GM19463 (cell line): ENCODE measurements around the gene C19orf25.
"Not testable (repeated sequence)": the region's sequence is repeated elsewhere in the genome, so short reads cannot be mapped to it uniquely, and the experiment has no call there.

Experiments
- ATAC-seq: cut with Tn5 transposase; IDR thresholded peaks from one replicate; pipeline ENCODE4 v1.9.1; 2021; ENCODE audit warnings: mild to moderate bottlenecking, moderate library complexity; ENCODE audit not compliant: unreplicated experiment

The C19orf25 gene

GRCh38 chr19:1512671-1513498 is 33.9 kb upstream of the C19orf25 start, which contains the start of gene ADAMTSL5:
Gene ADAMTSL5, minus strand, starts transcription at chr19:1513019. Its CDS starts 2,076 bp downstream, at chr19:1510943.
- ATAC-seq = no peak

GRCh38 chr19:1511318-1512317 is 32.6 kb upstream of the C19orf25 start:
- ATAC-seq = no peak

DNA sequence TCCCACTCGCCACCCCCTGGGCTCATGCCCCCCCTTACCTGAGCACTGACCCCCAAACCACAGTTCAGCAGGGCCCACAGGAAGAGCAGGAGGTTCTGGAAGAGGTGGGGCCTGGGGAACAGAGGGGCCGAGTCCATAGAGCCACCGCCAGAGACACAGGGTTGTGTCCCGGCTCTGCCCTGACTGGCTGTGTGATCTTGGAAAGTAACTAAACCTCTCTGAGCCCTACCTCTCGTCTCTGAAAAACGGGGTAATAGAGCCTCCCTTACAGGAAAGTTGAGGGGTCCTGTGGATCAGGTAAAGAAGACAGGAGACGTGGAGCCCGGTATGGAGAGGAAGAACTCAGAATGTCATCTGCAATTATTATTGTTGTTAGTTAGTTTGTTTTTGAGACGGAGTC is 31.8 kb upstream of the C19orf25 start:
- no peak for ATAC-seq

- ATAC-seq = no peak
Observed at GRCh38 chr19:1510442-1510806, 31.4 kb upstream of the C19orf25 start.

GRCh38 chr19:1509602-1510441 is 30.8 kb upstream of the C19orf25 start:
- no peak for ATAC-seq

DNA sequence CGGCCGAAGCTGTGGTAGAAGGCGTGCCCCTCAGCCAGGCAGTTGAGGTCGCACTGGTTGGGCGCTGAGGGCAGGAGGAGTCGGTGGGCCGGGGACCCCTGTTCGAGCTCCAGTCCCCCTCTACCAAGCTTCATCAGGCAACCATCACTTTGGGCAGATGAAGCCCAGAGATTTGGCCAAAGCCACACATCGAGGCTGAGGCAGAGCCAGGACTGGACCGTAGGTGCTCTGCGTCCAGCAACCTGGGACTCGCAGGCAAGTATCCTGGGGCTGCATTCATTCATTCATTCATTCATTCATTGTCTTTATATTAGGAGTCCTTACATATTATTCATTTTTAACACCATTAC is 29.5 kb upstream of the C19orf25 start:
- no peak for ATAC-seq

- ATAC-seq = peak; percentile 60
Observed at GRCh38 chr19:1507763-1508506, 28.9 kb upstream of the C19orf25 start.

DNA sequence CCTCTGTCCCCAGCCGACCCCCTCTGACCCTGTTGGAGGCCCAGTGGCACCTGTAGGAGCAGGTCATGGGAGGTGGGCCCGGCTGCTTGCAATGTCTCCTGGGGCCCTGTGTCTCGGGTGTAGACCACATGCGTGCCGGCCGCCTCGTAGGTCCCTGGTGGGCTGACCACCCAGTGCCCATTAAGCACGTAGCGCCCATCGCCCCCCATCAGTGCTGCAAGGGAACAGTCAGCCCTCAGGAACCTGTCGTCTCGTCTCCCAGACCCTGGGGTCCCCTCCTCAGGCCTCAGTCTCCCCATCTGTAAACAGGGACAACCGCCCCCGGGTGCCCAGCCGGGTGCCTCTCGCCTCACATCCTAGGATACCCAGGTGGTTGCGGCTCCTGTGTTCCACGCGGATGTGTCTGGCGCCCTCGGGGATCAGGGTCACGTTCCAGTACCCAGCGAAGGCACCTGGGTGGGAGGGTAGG is 28.2 kb upstream of the C19orf25 start:
- no peak for ATAC-seq

- no peak for ATAC-seq
Observed at GRCh38 chr19:1505991-1506881, 27.2 kb upstream of the C19orf25 start.

DNA sequence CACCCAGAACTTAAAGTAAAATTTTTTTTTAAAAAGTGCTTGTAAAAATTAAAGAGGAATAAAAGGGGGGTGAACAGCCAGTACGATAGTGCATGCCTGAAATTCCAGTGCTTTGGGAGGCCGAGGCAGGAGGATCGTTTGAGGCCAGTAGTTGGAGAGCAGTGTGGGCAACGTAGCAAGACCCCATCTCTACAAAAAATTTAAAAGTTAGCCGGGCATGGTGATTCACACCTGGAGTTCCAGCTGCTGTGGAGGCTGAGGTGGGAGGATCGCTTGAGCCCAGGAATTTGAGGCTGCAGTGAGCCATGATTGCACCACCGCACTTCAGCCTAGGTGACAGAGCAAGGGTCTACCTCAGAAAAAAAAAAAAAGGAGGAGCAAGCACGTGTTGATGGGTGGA is 26.0 kb upstream of the C19orf25 start:
- no peak for ATAC-seq

DNA sequence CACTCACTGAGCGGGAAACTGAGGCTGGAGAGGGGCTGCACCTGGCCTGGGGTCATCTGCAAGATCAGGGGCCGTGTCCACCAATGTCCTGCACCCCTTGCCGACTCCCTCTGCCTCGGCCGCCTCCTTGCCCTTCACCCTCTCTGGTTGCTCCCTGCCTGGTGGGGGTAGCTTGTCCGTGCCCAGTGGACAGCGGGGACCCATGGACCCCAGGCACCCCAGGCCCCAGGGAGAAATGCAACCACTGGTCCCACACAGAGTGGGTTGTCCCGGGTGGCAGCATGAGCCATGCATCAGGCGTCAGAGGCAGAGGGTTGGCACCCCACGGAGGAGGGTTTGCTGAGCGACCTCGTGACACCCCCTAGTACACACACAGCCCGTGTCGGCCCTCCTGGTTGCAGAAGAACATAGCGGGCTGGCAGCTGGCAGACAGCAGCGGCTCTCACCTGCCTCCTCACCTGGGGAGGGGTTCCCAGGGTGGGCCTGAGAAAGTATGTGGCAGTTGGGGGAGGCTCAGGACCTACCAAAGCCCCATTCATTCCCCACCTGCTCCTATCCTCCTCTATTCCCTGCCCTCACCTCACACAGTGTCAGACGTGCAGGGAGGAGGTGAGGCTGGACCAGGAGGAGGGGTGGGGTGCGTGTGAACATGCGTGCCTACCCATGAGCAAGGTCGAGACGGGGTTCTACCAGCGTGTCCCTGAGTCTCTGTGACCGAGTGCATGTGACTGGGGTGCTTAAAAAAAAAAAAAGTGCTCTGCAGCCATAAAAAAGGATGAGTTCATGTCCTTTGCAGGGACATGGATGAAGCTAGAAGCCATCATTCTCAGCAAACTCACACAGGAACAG is 25.1 kb upstream of the C19orf25 start:
- no peak for ATAC-seq

- ATAC-seq = no peak
Observed at GRCh38 chr19:1503089-1503924, 24.3 kb upstream of the C19orf25 start.

DNA sequence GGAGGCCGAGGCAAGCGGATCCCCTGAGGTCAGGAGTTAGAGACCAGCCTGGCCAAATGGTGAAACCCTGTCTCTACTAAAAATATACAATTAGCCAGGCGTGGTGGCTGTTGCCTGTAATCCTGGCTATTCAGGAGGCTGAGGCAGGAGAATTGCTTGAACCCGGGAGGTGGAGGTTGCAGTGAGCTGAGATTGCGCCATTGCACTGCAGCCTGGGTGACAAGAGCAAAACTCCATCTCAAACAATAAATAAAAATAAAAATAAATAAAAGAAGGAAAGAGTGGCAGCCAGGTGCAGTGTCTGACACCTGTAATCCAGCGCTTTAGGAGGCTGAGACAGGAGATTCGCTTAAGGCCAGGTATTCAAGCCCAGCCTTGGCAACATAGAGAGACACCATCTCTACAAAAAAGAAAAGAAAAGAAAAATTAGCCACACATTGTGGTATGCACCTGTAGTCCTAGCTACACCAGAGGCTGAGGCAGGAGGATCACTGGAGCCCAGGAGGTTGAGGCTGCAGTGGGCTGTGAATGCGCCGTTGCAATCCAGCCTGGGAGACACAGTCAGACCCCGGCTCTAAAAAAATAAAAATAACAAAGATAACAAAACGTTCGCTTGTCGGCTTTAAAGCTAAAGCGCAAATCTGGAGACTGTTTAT is 23.5 kb upstream of the C19orf25 start:
- ATAC-seq = no peak

GRCh38 chr19:1501200-1501595 is 22.2 kb upstream of the C19orf25 start:
- no peak for ATAC-seq

- not testable (repeated sequence) for ATAC-seq
Observed at GRCh38 chr19:1499231-1499630, 20.2 kb upstream of the C19orf25 start.

- ATAC-seq = no peak
Observed at GRCh38 chr19:1497578-1498235, 18.7 kb upstream of the C19orf25 start.
